ENCODE measurements around the gene RXFP4. TPM values are rescaled to one million over a fixed set of nuclear protein-coding genes. Genes with fewer than 3 reads are reported as not detected.

Gene RXFP4, protein sequence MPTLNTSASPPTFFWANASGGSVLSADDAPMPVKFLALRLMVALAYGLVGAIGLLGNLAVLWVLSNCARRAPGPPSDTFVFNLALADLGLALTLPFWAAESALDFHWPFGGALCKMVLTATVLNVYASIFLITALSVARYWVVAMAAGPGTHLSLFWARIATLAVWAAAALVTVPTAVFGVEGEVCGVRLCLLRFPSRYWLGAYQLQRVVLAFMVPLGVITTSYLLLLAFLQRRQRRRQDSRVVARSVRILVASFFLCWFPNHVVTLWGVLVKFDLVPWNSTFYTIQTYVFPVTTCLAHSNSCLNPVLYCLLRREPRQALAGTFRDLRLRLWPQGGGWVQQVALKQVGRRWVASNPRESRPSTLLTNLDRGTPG
- 0.12 TPM in 1 of 2 replicates, not detected in the other for polyA plus RNA-seq (2011; rRNA removed)
- polyA plus RNA-seq (2012; cell fraction: cytosol; rRNA removed), result 0.03 and 0.05 TPM in 2 replicates
- polyA plus RNA-seq (2012; cell fraction: nucleus; rRNA removed), result 0.07 TPM in 1 of 2 replicates, not detected in the other
- polyA plus RNA-seq (2017; fragmentation: RNase III; extraction: RNeasy Plus Mini Kit Qiagen cat#74134 plus additional on column Dnase treatment), result 0.06 TPM in 1 of 3 replicates, not detected in the others
- not detected in 2 replicates for polyA minus RNA-seq (2011; rRNA and poly(A)+ RNA removed)

DNA sequence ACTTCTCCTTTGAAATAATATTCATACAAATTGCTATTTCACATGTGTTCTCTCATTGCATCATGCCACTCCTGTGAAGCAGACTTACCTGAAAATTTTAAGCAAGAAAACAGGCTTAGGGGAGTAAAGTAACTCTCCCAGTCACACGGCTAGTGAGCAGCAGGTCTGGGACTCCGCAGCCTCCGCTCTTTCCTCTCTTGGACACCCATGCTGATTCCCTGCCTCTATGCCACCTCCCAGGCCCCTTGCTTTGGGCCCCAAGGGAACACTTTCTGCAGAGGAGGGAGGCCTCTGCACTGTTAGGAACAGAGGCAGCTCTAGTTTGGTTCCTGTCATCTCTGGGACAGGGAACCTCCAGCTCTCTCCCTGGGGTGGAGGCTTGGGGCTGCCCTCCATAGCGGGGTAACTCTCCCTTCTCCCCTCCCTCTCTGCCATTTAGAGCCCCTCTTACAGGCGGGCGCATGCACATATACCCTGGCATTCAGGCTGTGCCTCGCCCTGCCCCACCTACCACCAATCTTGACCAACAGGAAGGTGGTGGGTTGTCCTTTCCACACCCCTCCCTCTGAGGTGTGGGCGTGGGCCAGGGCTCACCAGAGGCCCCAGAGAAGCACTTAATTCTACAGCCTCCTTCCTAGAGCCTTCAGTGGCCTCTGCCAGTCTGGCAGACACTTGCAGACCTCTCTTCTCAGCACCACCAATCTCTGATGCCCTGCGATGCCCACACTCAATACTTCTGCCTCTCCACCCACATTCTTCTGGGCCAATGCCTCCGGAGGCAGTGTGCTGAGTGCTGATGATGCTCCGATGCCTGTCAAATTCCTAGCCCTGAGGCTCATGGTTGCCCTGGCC lies at the start of gene RXFP4:
Gene RXFP4 (plus strand): TSS at position 646 of the 852 bp plus-strand sequence. CDS start 72 bp downstream, at position 718.
- peaks cover 68% of the 10 kb centered on the region for H3K4me1 ChIP-seq
- peak; percentile 37 to 76 for ATAC-seq
- 42% methylated on average over 11 of the region's 11 CpGs for WGBS (ENCODE audit: missing lambda C conversion rate)
- peak in 1 of 2 experiments; percentile 63 for DNase-seq (ENCODE audit: low read depth in 1 of 2, low spot score in 1 of 2)
- TF ChIP-seq CEBPB (IDR thresholded peaks at IDR 0.05), result peak in 1 of 2 experiments; percentile 24; a peak in 1 of 4 replicates
- peak; percentile 7 for TF ChIP-seq CHD2 (IDR thresholded peaks at IDR 0.05; ENCODE audit: low read length, partially characterized antibody)
- TF ChIP-seq, protein P1, sequence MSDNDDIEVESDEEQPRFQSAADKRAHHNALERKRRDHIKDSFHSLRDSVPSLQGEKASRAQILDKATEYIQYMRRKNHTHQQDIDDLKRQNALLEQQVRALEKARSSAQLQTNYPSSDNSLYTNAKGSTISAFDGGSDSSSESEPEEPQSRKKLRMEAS (IDR thresholded peaks at IDR 0.05), result 0 out of 2 replicates have a peak, but pooled peaks have one; percentile 9
- TF ChIP-seq, protein P2, sequence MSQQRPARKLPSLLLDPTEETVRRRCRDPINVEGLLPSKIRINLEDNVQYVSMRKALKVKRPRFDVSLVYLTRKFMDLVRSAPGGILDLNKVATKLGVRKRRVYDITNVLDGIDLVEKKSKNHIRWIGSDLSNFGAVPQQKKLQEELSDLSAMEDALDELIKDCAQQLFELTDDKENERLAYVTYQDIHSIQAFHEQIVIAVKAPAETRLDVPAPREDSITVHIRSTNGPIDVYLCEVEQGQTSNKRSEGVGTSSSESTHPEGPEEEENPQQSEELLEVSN (IDR thresholded peaks at IDR 0.05; ENCODE audit: borderline replicate concordance, low read depth), result no peak
- H3K4me3 ChIP-seq, result no peak within 1 kb of the TSS
- POLR2A ChIA-PET, result interaction anchor here (0.6 to 1.2 kb wide), 3 partner anchors 37 to 64 kb away, joined by 3 to 10 read pairs (median 4); partner anchors contain the start of gene ARHGEF2
- H3K27ac ChIP-seq, result peak within 1 kb of the TSS; percentile 76 to 86
- CTCF ChIA-PET, result interaction anchor here (0.8 to 10.8 kb wide), 6 partner anchors 9 to 189 kb away, joined by 3 to 423 read pairs (median 18); partner anchors contain the start of gene ARHGEF2
- H3K9me3 ChIP-seq, result no peaks in the 10 kb centered on the region
- FAIRE-seq, result no peak
- peak within 1 kb of the TSS; percentile 57 for H3K4me2 ChIP-seq

DNA sequence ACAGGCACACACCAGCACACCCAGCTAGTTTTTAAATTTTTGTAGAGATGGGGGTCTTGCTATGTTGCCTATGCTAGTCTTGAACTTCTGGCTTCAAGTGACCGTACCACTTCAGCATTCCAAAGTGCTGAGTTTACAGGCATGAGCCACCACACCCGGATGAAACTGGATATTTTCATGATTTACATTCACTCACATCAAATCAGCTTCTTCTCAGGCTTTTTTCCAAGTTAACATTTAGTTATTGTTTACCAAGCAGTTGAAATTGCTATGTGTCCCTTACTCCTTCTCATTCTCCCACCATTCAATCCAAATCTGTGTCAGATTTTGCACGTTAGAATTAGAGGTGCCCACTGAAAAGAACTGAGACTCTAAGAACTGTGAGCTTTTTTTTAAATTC lies 48.6 kb upstream of the RXFP4 start:
- POLR2A ChIA-PET, result interaction anchor here (0.7 to 1.2 kb wide), 2 partner anchors 9 to 12 kb away, joined by 3 to 4 read pairs; no protein-coding TSS in a partner anchor
- CTCF ChIA-PET, result interaction anchor here (0.9 to 1.4 kb wide), 3 partner anchors 10 to 96 kb away, joined by 3 read pairs; no protein-coding TSS in a partner anchor

DNA sequence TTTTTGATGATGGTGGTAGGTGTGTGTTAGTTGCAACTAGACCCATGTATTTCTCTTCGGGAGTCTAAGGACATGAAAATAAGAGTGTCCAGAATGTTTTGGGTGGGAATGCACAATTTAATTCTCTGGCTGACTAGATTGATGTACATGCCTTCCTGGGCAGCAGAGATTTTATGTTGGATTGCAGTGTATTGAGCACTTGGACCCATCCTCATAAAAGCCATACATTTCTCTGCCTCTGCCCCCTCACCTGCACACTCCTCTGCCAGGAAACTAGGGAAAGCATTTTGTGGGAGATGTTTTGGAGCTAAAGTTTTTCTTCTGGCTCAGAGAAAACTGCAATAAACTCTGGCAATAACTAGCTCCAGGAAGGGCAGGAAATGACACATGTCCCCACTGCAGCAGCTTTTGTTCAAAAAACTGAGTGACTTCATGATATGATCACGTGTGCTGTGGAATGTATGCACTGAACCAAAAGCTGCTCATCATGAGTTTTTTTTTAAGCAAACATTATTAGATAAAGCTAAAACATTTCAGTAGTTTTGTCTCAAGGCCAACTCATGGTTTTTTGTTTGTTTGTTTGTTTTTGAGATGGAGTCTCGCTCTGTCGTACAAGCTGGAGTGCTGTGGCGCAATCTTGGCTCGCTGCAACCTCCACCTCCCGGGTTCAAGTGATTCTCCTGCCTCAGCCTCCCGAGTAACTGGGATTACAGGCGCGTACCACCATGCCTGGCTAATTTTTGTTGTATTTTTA lies 47.9 kb upstream of the RXFP4 start:
- peak overlapping the region; percentile 63 for H3K4me2 ChIP-seq
- 31% methylated on average over 10 of the region's 10 CpGs for WGBS (ENCODE audit: missing lambda C conversion rate)
- H3K9me3 ChIP-seq, result no peaks in the 10 kb centered on the region
- H3K4me3 ChIP-seq, result no peak overlapping the region
- ATAC-seq (peak; percentile 73 to 90), FAIRE-seq (peak; percentile 43), DNase-seq (ENCODE audit: low read depth in 1 of 2, low spot score in 1 of 2) (peak; percentile 70 to 75)
- H3K4me1 ChIP-seq, result peaks cover 36% of the 10 kb centered on the region
- H3K27ac ChIP-seq, result peak overlapping the region; percentile 69 to 85
- ChIA-PET POLR2A (interaction anchor here (0.7 to 1.2 kb wide), 3 partner anchors 10 to 41 kb away, joined by 3 to 5 read pairs (median 4); partner anchors contain the start of gene KHDC4), CTCF (interaction anchor here (1.2 to 1.4 kb wide), 2 partner anchors 19 to 95 kb away, joined by 3 read pairs; no protein-coding TSS in a partner anchor)
- TF ChIP-seq, protein P3, sequence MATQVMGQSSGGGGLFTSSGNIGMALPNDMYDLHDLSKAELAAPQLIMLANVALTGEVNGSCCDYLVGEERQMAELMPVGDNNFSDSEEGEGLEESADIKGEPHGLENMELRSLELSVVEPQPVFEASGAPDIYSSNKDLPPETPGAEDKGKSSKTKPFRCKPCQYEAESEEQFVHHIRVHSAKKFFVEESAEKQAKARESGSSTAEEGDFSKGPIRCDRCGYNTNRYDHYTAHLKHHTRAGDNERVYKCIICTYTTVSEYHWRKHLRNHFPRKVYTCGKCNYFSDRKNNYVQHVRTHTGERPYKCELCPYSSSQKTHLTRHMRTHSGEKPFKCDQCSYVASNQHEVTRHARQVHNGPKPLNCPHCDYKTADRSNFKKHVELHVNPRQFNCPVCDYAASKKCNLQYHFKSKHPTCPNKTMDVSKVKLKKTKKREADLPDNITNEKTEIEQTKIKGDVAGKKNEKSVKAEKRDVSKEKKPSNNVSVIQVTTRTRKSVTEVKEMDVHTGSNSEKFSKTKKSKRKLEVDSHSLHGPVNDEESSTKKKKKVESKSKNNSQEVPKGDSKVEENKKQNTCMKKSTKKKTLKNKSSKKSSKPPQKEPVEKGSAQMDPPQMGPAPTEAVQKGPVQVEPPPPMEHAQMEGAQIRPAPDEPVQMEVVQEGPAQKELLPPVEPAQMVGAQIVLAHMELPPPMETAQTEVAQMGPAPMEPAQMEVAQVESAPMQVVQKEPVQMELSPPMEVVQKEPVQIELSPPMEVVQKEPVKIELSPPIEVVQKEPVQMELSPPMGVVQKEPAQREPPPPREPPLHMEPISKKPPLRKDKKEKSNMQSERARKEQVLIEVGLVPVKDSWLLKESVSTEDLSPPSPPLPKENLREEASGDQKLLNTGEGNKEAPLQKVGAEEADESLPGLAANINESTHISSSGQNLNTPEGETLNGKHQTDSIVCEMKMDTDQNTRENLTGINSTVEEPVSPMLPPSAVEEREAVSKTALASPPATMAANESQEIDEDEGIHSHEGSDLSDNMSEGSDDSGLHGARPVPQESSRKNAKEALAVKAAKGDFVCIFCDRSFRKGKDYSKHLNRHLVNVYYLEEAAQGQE (IDR thresholded peaks at IDR 0.05), result no peak
- no peak for TF ChIP-seq FOSL2 (IDR thresholded peaks at IDR 0.05)
- 0 out of 2 replicates have a peak, but pooled peaks have one; percentile 21 for TF ChIP-seq FOSL2 (CRISPR knock-in tag; IDR thresholded peaks at IDR 0.05)
- TF ChIP-seq, protein P1 (IDR thresholded peaks at IDR 0.05), result peak; percentile 45; the same call in 1 of the 2 replicates
- TF ChIP-seq CBX2 (IDR thresholded peaks at IDR 0.05; ENCODE audit: borderline replicate concordance, low read depth), result no peak
- TF ChIP-seq, protein P4, sequence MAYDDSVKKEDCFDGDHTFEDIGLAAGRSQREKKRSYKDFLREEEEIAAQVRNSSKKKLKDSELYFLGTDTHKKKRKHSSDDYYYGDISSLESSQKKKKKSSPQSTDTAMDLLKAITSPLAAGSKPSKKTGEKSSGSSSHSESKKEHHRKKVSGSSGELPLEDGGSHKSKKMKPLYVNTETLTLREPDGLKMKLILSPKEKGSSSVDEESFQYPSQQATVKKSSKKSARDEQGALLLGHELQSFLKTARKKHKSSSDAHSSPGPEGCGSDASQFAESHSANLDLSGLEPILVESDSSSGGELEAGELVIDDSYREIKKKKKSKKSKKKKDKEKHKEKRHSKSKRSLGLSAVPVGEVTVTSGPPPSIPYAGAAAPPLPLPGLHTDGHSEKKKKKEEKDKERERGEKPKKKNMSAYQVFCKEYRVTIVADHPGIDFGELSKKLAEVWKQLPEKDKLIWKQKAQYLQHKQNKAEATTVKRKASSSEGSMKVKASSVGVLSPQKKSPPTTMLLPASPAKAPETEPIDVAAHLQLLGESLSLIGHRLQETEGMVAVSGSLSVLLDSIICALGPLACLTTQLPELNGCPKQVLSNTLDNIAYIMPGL (CRISPR knock-in tag; IDR thresholded peaks at IDR 0.05; ENCODE audit: borderline replicate concordance), result no peak
- no peak for TF ChIP-seq KDM5A (IDR thresholded peaks at IDR 0.05)
- TF ChIP-seq GATA3 (IDR thresholded peaks at IDR 0.05; ENCODE audit: borderline replicate concordance), result peak; percentile 15; the same call in 1 of the 2 replicates
- TF ChIP-seq JUNB (IDR thresholded peaks at IDR 0.05), result no peak
- TF ChIP-seq ESRRA (IDR thresholded peaks at IDR 0.05; ENCODE audit: borderline replicate concordance, low read length), result no peak

More for the DNA sequence above, 48.6 kb upstream of the RXFP4 start:
- no peaks in the 10 kb centered on the region for H3K9me3 ChIP-seq
- H3K4me1 ChIP-seq, result peaks cover 36% of the 10 kb centered on the region
- H3K4me2 ChIP-seq, result peak overlapping the region; percentile 63
- 0% methylated on average over 3 of the region's 3 CpGs for WGBS (ENCODE audit: missing lambda C conversion rate)
- peak; percentile 62 to 73; a peak in 5 of 6 replicates for ATAC-seq
- DNase-seq (ENCODE audit: low read depth in 1 of 2, low spot score in 1 of 2), result peak; percentile 35 to 76
- TF ChIP-seq MAFK (IDR thresholded peaks at IDR 0.05; ENCODE audit: partially characterized antibody) (peak; percentile 29), FOSL2 (IDR thresholded peaks at IDR 0.05) (no peak), FOSL2 (CRISPR knock-in tag; IDR thresholded peaks at IDR 0.05) (peak; percentile 56)
- TF ChIP-seq, protein P5, sequence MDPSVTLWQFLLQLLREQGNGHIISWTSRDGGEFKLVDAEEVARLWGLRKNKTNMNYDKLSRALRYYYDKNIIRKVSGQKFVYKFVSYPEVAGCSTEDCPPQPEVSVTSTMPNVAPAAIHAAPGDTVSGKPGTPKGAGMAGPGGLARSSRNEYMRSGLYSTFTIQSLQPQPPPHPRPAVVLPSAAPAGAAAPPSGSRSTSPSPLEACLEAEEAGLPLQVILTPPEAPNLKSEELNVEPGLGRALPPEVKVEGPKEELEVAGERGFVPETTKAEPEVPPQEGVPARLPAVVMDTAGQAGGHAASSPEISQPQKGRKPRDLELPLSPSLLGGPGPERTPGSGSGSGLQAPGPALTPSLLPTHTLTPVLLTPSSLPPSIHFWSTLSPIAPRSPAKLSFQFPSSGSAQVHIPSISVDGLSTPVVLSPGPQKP (IDR thresholded peaks at IDR 0.05; ENCODE audit: low read depth, low read length), result no peak
- TF ChIP-seq, protein P1 (IDR thresholded peaks at IDR 0.05), result peak; percentile 26; the same call in 1 of the 2 replicates
- peak; percentile 13 for FAIRE-seq
- peak overlapping the region; percentile 69 to 85 for H3K27ac ChIP-seq
- no peak overlapping the region for H3K4me3 ChIP-seq
